8988T (cell line): Measurements from ENCODE around the gene B4GALNT3.
A peak's percentile ranks its signal among the peaks of the same experiment; 100 is the strongest.

Experiments used
- DNase-seq: peaks from one replicate; pipeline ENCODE4 v3.0.0; 2011

The B4GALNT3 gene

DNA sequence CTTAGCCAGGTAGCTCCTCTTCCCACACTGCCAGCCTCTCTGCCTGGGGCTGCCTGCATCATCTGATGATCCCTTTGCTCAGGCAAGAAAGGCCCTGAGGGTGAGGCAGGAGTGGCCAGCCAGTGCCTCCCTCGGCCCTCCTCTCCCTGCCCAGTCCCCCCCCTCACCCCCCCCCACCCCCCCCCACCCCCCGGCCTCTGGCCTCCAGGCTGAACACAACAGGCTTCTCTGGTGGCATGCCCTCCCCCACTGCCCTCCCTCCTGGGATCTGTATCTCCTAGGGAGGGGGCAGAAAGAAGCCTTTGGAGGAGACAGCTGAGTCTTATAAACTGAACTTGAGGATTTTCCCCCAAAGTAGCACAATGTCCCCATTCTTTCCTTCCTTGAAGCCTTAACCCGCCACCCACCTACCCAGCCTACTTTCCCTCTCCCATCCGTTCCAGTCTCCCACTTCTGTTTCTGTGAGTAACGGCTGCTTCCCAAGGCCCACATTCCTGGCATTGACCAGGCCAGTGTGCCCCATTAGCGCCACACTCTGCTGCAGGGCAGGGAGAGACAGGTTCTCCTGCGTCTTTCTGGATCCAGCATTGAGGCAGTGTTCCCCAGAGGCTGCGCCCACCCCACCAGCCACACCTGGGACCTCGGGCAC lies 82.1 kb downstream of the B4GALNT3 start:
- DNase-seq, result no peak

DNA sequence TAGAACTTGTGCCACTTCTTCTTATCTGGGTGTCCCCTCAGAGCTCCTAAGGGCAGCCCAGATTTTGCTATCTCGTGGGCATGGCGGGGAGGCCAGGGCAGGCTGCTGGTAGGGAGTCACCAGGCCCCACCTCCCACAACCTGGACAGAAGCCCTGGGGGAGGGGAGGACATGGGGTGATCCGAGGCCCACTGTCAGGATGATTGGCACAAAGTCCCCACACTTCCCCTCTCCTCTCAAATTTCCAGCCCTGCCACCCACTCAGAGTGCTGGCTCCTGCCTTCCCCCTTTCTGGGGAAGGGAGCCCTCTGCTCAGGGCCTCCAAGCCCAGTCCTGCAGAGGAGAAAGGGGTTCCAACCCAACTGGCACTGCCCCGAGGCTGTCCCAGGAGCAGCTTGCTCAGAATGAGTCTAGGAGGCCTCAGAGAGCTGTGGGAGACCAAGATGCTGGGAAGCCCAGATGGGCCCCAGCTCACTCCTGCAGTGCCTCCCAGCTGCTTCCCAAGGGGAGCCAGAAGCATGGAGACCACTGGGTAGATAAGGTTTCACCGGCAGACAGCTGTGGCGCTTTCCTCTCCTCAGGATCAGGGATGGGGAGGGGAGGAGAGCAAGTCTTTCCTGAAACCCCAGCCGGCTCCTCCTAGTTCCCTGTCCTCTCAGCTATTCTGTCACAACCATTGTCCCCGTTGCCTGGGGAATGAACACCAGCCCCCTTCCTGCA lies 82.8 kb downstream of the B4GALNT3 start:
- DNase-seq, result no peak

GRCh38 chr12:543114-543451 lies 83.3 kb downstream of the B4GALNT3 start:
- DNase-seq, result no peak

- no peak for DNase-seq
Measured at GRCh38 chr12:544142-544541, 84.4 kb downstream of the B4GALNT3 start.

GRCh38 chr12:544941-545635 lies 85.3 kb downstream of the B4GALNT3 start:
- no peak for DNase-seq

DNA sequence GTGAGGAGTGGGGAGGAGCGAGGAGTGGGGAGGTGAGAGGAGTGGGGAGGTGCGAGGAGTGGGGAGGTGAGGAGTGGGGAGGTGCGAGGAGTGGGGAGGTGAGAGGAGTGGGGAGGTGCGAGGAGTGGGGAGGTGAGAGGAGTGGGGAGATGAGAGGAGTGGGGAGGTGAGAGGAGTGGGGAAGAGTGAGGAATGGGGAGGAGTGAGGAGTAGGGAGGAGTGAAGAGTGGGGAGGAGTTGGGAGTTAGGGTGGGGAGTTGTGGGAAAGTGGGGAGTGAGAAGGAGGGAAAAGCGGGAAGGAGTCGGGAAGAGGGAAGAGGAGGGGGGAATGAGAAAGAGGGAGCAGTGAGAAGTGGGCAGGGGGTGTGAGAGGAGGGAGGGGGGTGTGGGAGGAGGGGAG lies 86.1 kb downstream of the B4GALNT3 start:
- no peak for DNase-seq

DNA sequence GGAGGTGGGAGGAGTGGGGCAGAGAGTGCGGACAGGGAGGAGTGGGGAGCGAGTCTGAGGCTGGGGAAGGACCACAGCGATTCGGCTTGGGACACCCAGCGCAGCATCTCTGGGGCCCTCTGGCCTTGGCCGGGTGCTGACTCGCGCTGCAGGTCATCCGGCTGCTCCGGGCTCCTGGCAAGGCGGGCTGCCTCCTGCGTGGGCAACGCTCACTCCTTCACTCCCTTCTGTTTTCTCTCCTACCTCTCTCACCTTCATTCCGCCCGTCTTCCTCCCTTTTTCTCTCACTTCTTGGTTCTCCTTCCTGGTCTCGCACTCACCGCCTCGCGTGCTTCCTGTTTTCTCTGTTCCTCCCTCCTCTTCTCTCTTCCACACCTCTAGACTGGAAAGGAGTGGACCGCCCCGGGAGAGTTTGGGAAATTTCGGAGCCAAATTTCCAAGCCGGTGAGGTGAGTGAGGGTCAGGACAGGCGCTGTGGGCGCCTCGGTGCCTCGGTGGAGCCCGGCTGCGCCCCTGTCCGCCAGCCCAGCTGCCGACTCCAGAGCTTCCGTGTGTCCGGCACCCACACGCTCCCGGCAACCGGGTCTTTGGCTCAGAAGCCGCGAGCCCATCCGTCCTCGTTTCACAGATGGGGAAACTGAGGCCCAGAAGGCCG lies 86.7 kb downstream of the B4GALNT3 start:
- no peak for DNase-seq

GRCh38 chr12:546920-547845 lies 87.4 kb downstream of the B4GALNT3 start:
- DNase-seq, result peak; percentile 88

DNA sequence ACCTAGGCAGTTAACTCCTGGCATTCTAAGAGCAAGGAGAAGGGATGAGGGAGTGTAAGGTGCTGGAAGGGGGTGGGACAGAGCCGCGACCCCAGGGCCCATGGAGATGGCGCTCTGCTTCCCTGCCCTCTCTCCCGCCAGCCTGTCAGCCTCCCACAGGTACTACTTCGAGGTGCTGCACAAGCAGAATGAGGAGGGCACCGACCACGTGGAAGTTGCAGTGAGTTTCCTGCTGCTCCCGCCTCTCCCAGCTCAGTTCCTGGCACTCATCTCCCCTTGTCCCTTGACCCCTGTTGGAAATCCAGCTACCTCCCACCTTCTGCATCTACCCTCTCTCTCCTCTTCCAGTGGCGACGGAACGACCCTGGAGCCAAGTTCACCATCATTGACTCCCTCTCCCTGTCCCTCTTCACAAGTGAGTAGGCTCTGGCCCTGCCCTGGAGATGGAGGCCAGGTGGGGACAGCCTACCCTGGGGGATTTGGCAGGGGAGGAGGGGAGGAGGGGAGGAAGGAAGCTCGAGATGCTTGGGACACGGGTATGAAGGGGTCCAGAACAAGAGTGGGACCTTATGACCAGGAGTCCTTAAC lies 88.2 kb downstream of the B4GALNT3 start:
- no peak for DNase-seq

GRCh38 chr12:549476-550082 lies 89.8 kb downstream of the B4GALNT3 start:
- DNase-seq, result no peak

- no peak for DNase-seq
Measured at GRCh38 chr12:550473-551260, 90.9 kb downstream of the B4GALNT3 start.

GRCh38 chr12:552466-552865 lies 92.7 kb downstream of the B4GALNT3 start:
- DNase-seq, result no peak

GRCh38 chr12:553216-554000 lies 93.7 kb downstream of the B4GALNT3 start:
- no peak for DNase-seq

- DNase-seq, result no peak
Measured at GRCh38 chr12:554001-554285, 94.2 kb downstream of the B4GALNT3 start.

- no peak for DNase-seq
Measured at GRCh38 chr12:556498-556897, 96.8 kb downstream of the B4GALNT3 start.

- DNase-seq, result no peak
Measured at GRCh38 chr12:558580-558979, 98.8 kb downstream of the B4GALNT3 start.

DNA sequence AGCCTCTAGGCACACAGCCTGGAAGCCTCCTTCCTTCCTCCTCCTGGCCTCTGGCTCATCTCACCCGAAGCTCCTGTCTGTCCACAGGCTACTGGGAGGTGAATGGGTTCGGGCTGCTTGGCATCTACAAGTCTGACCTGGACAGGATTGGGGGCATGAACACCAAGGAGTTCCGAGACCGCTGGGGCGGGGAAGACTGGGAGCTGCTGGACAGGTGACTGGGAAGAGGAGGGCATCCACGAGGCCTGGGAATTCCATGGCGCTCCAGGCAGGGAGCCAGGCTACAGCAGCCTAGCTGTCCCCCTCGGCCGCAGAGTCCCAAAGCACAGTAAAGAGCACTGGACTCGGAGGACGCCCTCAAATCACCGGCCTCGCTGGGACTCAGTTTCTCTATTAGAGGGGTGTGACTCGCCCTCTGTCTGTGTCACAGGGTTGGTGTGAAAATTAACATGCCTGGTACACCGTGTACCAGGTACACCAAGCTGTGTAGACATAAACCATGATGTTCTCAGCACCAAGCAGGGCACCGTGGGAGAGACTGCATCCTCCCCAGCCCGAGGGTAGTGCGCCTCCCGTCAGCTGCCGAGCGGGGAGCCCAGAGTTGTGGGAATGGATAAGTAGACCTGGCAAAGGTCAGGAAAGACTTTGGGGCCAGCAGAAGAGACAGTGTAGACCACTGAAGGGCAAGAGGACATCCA lies 99.6 kb downstream of the B4GALNT3 start:
- no peak for DNase-seq

DNA sequence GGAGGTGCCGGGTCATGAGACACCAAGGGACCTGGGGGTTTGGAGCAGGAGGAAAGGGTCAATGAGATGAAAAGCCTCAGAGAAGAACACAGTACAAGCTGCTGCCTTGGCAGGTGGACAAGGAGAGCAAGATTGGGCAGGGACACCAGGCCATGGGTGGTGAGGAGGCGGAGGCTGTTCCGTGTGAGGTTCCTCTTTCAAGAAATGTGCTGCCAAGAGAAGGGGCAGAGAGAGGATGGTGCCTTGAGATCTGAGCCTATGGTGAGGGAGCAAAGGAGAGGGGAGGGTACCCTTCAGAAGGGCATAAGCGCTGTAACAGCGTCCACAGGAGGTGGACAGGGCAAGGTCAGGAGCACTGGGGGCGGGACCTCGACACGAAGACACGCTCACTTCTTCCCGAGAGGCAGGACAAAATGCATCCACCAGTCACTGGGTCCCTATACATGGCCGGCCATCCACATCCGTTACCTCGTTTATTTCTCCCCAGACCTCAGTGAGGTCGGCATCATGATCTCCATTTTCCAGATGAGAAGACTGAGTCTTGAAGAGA lies 100.2 kb downstream of the B4GALNT3 start:
- no peak for DNase-seq

DNA sequence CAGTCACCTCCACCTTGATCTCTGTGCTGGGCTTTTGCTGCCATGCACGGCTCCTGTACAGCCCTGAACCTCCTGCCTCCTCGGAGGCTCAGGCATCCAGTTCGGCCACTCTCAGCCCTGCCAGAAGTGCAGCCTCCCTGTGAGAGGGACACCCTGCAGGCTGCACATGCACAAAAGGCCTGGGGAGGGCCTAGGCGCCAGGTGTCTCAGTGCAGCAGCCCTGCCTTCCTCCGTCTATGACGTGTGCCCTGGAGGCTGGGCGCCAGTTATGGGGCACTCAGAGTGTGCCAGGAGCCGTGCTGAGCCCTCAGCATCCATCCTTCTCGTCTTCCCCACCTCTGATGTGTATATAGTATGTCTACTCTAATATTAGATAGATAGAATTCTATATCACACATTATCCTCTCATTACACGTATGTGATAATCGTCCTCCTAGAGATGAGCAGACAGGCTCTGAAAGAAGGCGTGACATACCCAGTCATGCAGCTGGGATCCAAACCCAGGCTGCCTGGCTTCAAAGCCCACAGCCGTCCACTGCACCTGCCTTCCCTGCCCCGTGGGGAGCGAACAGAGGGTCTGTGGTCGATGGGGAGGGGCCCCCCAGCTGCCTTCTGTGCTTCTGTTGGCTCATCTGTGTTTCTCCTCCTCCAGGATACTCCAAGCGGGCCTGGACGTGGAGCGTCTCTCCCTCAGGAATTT lies 101.1 kb downstream of the B4GALNT3 start:
- no peak for DNase-seq
